H9 (cell line): Measurements from ENCODE around the gene SAA1. TPM values are rescaled to one million over a fixed set of nuclear protein-coding genes. Genes with fewer than 3 reads are reported as not detected.

Experiments used
- DNase-seq: peaks from one replicate; pipeline ENCODE4 v3.0.0-alpha.2; 2017
- H2AFZ ChIP-seq: one replicate; pipeline ENCODE4 v1.6.1; 2013; ENCODE audit warnings: mild to moderate bottlenecking, low read length, control low read depth, moderate library complexity
- H2AK5ac ChIP-seq: 2 replicates; pipeline ENCODE4 v1.6.1; 2013; ENCODE audit warnings: low read length, control low read depth, mixed read lengths; ENCODE audit not compliant: insufficient read length
- H2BK120ac ChIP-seq: one replicate; pipeline ENCODE4 v1.6.1; 2013; ENCODE audit warnings: low read depth, mild to moderate bottlenecking, low read length, control low read depth, inconsistent platforms; ENCODE audit not compliant: poor library complexity, severe bottlenecking
- H2BK12ac ChIP-seq: 2 replicates; pipeline ENCODE4 v1.6.1; 2013; ENCODE audit warnings: low read length, control low read depth, mixed read lengths, low read depth; ENCODE audit not compliant: insufficient read length
- H2BK15ac ChIP-seq: 2 replicates; pipeline ENCODE4 v1.6.1; 2013; ENCODE audit warnings: low read depth, low read length, control low read depth
- H2BK20ac ChIP-seq: one replicate; pipeline ENCODE4 v1.6.1; 2013; ENCODE audit warnings: low read depth, mild to moderate bottlenecking, low read length, control low read depth, inconsistent platforms; ENCODE audit not compliant: poor library complexity, severe bottlenecking
- H2BK5ac ChIP-seq: 2 replicates; pipeline ENCODE4 v1.6.1; 2013; ENCODE audit warnings: low read length, control low read depth, mixed read lengths; ENCODE audit not compliant: insufficient read length
- H3K14ac ChIP-seq: 2 replicates; pipeline ENCODE4 v1.6.1; 2013; ENCODE audit warnings: low read length, control low read depth; ENCODE audit not compliant: insufficient read depth
- H3K18ac ChIP-seq: 2 replicates; pipeline ENCODE4 v1.6.1; 2013; ENCODE audit warnings: low read depth, mild to moderate bottlenecking, mixed read lengths, low read length, control low read depth; ENCODE audit not compliant: insufficient read length
- H3K23ac ChIP-seq: 2 replicates; pipeline ENCODE4 v1.6.1; 2013; ENCODE audit warnings: low read length, control low read depth, mixed read lengths, low read depth; ENCODE audit not compliant: insufficient read length
- H3K23me2 ChIP-seq: 2 replicates; pipeline ENCODE4 v1.6.1; 2013; ENCODE audit warnings: low read depth, mild to moderate bottlenecking, mixed read lengths, low read length, control low read depth; ENCODE audit not compliant: insufficient read length, poor library complexity, severe bottlenecking
- H3K27ac ChIP-seq: 2 replicates; pipeline ENCODE4 v1.5.1; 2013; ENCODE audit warnings: low read length, control low read depth, mixed read lengths, low read depth; ENCODE audit not compliant: insufficient read length
- H3K27me3 ChIP-seq: 2 replicates; pipeline ENCODE4 v1.6.1; 2013; ENCODE audit warnings: low read length, control low read depth, inconsistent platforms; ENCODE audit not compliant: insufficient read depth
- H3K4ac ChIP-seq: 2 replicates; pipeline ENCODE4 v1.6.1; 2013; ENCODE audit warnings: low read depth, mild to moderate bottlenecking, control low read depth, inconsistent platforms, low read length, moderate library complexity
- H3K4me1 ChIP-seq: 2 replicates; pipeline ENCODE4 v1.6.1; 2013; ENCODE audit warnings: low read length, control low read depth, inconsistent platforms; ENCODE audit not compliant: insufficient read depth
- H3K4me2 ChIP-seq: 2 replicates; pipeline ENCODE4 v1.6.1; 2013; ENCODE audit warnings: low read length, control low read depth, mixed read lengths; ENCODE audit not compliant: insufficient read length, insufficient read depth
- H3K56ac ChIP-seq: 2 replicates; pipeline ENCODE4 v1.6.1; 2013; ENCODE audit warnings: low read depth, mild to moderate bottlenecking, mixed read lengths, low read length, control low read depth; ENCODE audit not compliant: insufficient read length
- H3K79me1 ChIP-seq: 2 replicates; pipeline ENCODE4 v1.6.1; 2013; ENCODE audit warnings: low read depth, mild to moderate bottlenecking, moderate library complexity, low read length, control low read depth, inconsistent platforms; ENCODE audit not compliant: insufficient read depth, poor library complexity, severe bottlenecking
- H3K79me2 ChIP-seq: 2 replicates; pipeline ENCODE4 v1.6.1; 2013; ENCODE audit warnings: low read length, control low read depth, inconsistent platforms; ENCODE audit not compliant: insufficient read depth
- H3K9ac ChIP-seq: 2 replicates; pipeline ENCODE4 v1.6.1; 2013; ENCODE audit warnings: low read length, control low read depth, mixed read lengths; ENCODE audit not compliant: insufficient read length; ENCODE audit errors: extremely low read depth
- H3K9me3 ChIP-seq: one replicate; pipeline ENCODE4 v1.6.1; 2013; ENCODE audit warnings: low read depth, low read length, inconsistent platforms; ENCODE audit not compliant: control insufficient read depth
- H3T11ph ChIP-seq: one replicate; pipeline ENCODE4 v1.6.1; 2013; ENCODE audit warnings: mild to moderate bottlenecking, low read length, control low read depth, inconsistent platforms
- H4K20me1 ChIP-seq: one replicate; pipeline ENCODE4 v1.6.1; 2013; ENCODE audit not compliant: control insufficient read depth, insufficient read length, insufficient read depth
- H4K5ac ChIP-seq: 2 replicates; pipeline ENCODE4 v1.6.1; 2013; ENCODE audit warnings: low read depth, mild to moderate bottlenecking, mixed read lengths, low read length, control low read depth; ENCODE audit not compliant: insufficient read length
- H4K8ac ChIP-seq: replicated peaks from 2 replicates; pipeline ENCODE4 v1.6.1; 2013; ENCODE audit warnings: low read length, control low read depth, mixed read lengths, low read depth; ENCODE audit not compliant: insufficient read length
- H4K91ac ChIP-seq: 2 replicates; pipeline ENCODE4 v1.6.1; 2013; ENCODE audit warnings: low read depth, mild to moderate bottlenecking, moderate library complexity, mixed read lengths, low read length, control low read depth; ENCODE audit not compliant: insufficient read length
- H3K27ac Mint-ChIP-seq, 3 experiments: 2 replicates in 2 of 3; 3 replicates in 1 of 3; pipeline ENCODE4 v1.8.0; 2020 to 2021; ENCODE audit warnings: mixed read lengths in 3 of 3, mild to moderate bottlenecking in 1 of 3, moderate library complexity in 1 of 3
- H3K27me3 Mint-ChIP-seq: 2 replicates; pipeline ENCODE4 v1.8.0; 2021; ENCODE audit warnings: low read depth, mild to moderate bottlenecking, moderate library complexity, mixed read lengths
- H3K36me3 Mint-ChIP-seq, 3 experiments: 2 replicates in 2 of 3; 3 replicates in 1 of 3; pipeline ENCODE4 v1.8.0; 2020 to 2021; ENCODE audit warnings: low read depth in 3 of 3, mixed read lengths in 3 of 3; ENCODE audit not compliant: insufficient read depth in 1 of 3
- H3K4me1 Mint-ChIP-seq, 2 experiments: 2 replicates each; pipeline ENCODE4 v1.8.0; 2020; ENCODE audit warnings: mixed read lengths in 2 of 2
- H3K4me3 Mint-ChIP-seq, 2 experiments: 2 replicates in 1 of 2; 3 replicates in 1 of 2; pipeline ENCODE4 v1.8.0; 2020 to 2021; ENCODE audit warnings: mild to moderate bottlenecking in 2 of 2, mixed read lengths in 2 of 2, moderate library complexity in 1 of 2
- H3K9me3 Mint-ChIP-seq, 2 experiments: 2 replicates in 1 of 2; 3 replicates in 1 of 2; pipeline ENCODE4 v1.8.0; 2020; ENCODE audit warnings: mild to moderate bottlenecking in 2 of 2, mixed read lengths in 2 of 2, moderate library complexity in 1 of 2
- CTCF ChIP-seq: fragments of 200-600 bp; sonication (generic); conservative IDR thresholded peaks from 3 replicates; pipeline ENCODE4 v1.8.0; 2021; ENCODE audit warnings: antibody characterized with exemption, mild to moderate bottlenecking
- WGBS: extraction: QIAGEN DNeasy Blood & Tissue Kit; methylation state at CpG from one replicate; pipeline ENCODE4 v1.1.7; 2013; ENCODE audit warnings: missing lambda C conversion rate, low lambda C conversion rate, mixed read lengths; ENCODE audit not compliant: insufficient read length; ENCODE audit errors: extremely low coverage; 5-methylcytosine and 5-hydroxymethylcytosine counted together
- total RNA-seq: library from RNA; stranded (reverse); gene quantifications from 2 replicates; pipeline ENCODE4 v1.2.1, GENCODE V29; 2021

Gene SAA1
- total RNA-seq, 1 experiment from 2014 or later, result not detected

- no CpG with 5 or more reads among the region's 4 CpGs for WGBS
- H2BK20ac ChIP-seq, result no peak overlapping the region
- H3K9me3 ChIP-seq, result no peaks in the 10 kb centered on the region
- TF ChIP-seq CTCF, result peak; percentile 30; the same call in 2 of the 3 replicates
- H3K4me1 Mint-ChIP-seq, result peaks cover 2 to 7% of the 10 kb centered on the region in 2 experiments; a peak in 3 of 4 replicates
- no peaks in the 10 kb centered on the region for H3K79me1 ChIP-seq
- H3K4me2 ChIP-seq, result no peak overlapping the region
- no peak overlapping the region for H2BK120ac ChIP-seq
- H3K56ac ChIP-seq, result no peak overlapping the region
- no peaks in the 10 kb centered on the region for H3K27me3 ChIP-seq
- no peak overlapping the region for H4K91ac ChIP-seq
- no peak overlapping the region for H3K9ac ChIP-seq
- H4K8ac ChIP-seq, result no peak overlapping the region
- no peak overlapping the region for H2AK5ac ChIP-seq
- H3K23ac ChIP-seq, result no peak overlapping the region
- H2BK12ac ChIP-seq, result no peak overlapping the region
- H3K79me2 ChIP-seq, result no peaks in the 10 kb centered on the region
- H3K14ac ChIP-seq, result no peak overlapping the region
- H2BK15ac ChIP-seq, result no peak overlapping the region
- no peak overlapping the region for H3K4ac ChIP-seq
- no peak overlapping the region for H2BK5ac ChIP-seq
- no peaks in the 10 kb centered on the region for H3K9me3 Mint-ChIP-seq
- no peak overlapping the region for H3T11ph ChIP-seq
- H3K23me2 ChIP-seq, result no peaks in the 10 kb centered on the region
- H3K27me3 Mint-ChIP-seq, result no peaks in the 10 kb centered on the region
- peaks cover under 1% of the 10 kb centered on the region in 3 experiments; a peak in 4 of 7 replicates for H3K36me3 Mint-ChIP-seq
- H3K18ac ChIP-seq, result no peak overlapping the region
- no peak for DNase-seq
- H2AFZ ChIP-seq, result no peak overlapping the region
- no peak overlapping the region for H3K27ac ChIP-seq
- H3K4me3 Mint-ChIP-seq, result no peak overlapping the region
- H3K4me1 ChIP-seq, result no peaks in the 10 kb centered on the region
- no peak overlapping the region for H4K5ac ChIP-seq
- H3K27ac Mint-ChIP-seq, result no peak overlapping the region
- no peaks in the 10 kb centered on the region for H4K20me1 ChIP-seq
Observed at GRCh38 chr11:18270102-18270501, 4.0 kb downstream of the SAA1 start.
